PC-9 (cell line): ENCODE measurements around the gene PALM.

Experiments
- EZH2 ChIP-seq: fragments of 200-600 bp; sonication (generic); IDR thresholded peaks from 2 replicates; pipeline ENCODE4 v1.8.0; 2017; ENCODE audit warnings: antibody characterized with exemption, low read depth
- TF ChIP-seq, protein P1 (sequence below): fragments of 200-600 bp; sonication (generic); conservative IDR thresholded peaks from 2 replicates; pipeline ENCODE4 v1.6.1; 2017; ENCODE audit warnings: mixed run types, antibody characterized with exemption, mild to moderate bottlenecking, moderate library complexity

DNA sequence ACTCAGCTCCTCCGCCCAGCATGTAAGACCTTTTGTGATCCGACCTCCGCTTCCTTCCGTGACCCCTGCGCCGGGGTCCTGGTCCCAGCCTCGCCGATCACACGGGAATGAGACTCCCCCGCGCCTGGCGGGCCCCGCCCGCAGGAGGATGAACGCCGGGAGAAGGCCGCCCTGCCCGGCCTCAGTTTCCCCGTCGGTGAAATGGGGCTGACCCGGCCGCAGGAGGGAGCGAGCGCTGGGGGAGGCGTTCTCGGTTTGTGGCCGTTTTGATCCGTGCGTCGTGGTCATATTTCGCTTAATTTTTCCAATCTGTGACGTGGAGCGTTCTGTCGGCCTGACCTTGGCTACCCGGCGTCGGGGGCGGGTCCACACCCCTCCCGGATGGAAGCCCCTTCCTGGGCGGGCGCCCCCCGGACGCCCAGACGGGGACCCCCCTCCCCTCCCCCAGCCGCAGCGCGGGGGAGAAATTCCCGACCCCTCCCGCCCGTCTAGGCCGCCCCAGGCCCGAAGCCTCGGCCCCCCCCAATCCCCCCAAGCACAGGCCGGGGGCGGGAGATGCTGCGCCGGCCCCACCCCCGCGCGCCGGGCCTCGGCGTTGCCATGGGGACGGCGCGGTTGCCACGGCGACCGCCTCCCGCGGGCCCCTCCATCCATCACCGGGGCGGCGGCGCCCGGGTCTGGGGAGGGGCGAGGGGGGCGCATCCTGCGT is 11.1 kb downstream of the PALM start:
- TF ChIP-seq, protein P1, sequence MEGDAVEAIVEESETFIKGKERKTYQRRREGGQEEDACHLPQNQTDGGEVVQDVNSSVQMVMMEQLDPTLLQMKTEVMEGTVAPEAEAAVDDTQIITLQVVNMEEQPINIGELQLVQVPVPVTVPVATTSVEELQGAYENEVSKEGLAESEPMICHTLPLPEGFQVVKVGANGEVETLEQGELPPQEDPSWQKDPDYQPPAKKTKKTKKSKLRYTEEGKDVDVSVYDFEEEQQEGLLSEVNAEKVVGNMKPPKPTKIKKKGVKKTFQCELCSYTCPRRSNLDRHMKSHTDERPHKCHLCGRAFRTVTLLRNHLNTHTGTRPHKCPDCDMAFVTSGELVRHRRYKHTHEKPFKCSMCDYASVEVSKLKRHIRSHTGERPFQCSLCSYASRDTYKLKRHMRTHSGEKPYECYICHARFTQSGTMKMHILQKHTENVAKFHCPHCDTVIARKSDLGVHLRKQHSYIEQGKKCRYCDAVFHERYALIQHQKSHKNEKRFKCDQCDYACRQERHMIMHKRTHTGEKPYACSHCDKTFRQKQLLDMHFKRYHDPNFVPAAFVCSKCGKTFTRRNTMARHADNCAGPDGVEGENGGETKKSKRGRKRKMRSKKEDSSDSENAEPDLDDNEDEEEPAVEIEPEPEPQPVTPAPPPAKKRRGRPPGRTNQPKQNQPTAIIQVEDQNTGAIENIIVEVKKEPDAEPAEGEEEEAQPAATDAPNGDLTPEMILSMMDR: no peak
- no peak for TF ChIP-seq EZH2
